HepG2 (cell line): Measurements from ENCODE around the gene KAT7.

ENCODE experiments used
- ZNF382 ChIP-seq: sonication (generic); formaldehyde crosslinking; IDR thresholded peaks from 2 replicates; pipeline ENCODE4 v1.5.0; 2020; ENCODE audit warnings: missing genetic modification reagents, mild to moderate bottlenecking, borderline replicate concordance
- TF ChIP-seq, protein P1 (sequence below): IDR thresholded peaks from 2 replicates; pipeline ENCODE4 v1.6.1; 2016; ENCODE audit warnings: control low read depth
- TF ChIP-seq, protein P2 (sequence below): sonication (generic); formaldehyde crosslinking; IDR thresholded peaks from 2 replicates; pipeline ENCODE4 v1.5.0; 2020; ENCODE audit warnings: mild to moderate bottlenecking, missing genetic modification reagents, moderate library complexity

DNA sequence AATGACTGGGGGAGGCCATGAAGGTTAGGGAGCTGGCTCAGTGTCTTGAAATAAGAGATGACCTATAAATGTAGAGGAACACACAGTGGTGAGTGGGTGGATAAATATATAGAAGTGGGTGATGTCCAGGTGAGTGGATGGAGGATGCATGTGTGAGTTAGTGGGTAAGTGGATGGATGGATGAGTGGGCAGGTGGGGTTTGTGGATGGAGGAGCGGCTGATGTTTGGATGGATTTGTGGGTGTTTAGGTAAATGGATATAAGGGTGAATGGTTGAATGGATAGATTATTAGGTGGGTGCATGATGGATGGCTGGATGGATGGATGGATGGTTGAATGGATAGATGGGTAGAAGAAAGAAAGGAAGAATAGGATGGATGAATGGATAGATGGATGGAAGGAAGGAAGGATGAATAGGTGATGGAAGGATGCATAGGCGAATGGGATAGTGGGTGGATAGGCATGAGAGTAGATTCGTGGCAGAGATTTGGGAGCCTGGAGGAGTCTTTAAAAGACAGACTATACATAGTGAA, 78.5 kb downstream of the KAT7 start:
- TF ChIP-seq, protein P1, sequence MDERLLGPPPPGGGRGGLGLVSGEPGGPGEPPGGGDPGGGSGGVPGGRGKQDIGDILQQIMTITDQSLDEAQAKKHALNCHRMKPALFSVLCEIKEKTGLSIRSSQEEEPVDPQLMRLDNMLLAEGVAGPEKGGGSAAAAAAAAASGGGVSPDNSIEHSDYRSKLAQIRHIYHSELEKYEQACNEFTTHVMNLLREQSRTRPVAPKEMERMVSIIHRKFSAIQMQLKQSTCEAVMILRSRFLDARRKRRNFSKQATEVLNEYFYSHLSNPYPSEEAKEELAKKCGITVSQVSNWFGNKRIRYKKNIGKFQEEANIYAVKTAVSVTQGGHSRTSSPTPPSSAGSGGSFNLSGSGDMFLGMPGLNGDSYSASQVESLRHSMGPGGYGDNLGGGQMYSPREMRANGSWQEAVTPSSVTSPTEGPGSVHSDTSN (CRISPR knock-in tag) = no peak
- no peak for TF ChIP-seq ZNF382
- TF ChIP-seq, protein P2, sequence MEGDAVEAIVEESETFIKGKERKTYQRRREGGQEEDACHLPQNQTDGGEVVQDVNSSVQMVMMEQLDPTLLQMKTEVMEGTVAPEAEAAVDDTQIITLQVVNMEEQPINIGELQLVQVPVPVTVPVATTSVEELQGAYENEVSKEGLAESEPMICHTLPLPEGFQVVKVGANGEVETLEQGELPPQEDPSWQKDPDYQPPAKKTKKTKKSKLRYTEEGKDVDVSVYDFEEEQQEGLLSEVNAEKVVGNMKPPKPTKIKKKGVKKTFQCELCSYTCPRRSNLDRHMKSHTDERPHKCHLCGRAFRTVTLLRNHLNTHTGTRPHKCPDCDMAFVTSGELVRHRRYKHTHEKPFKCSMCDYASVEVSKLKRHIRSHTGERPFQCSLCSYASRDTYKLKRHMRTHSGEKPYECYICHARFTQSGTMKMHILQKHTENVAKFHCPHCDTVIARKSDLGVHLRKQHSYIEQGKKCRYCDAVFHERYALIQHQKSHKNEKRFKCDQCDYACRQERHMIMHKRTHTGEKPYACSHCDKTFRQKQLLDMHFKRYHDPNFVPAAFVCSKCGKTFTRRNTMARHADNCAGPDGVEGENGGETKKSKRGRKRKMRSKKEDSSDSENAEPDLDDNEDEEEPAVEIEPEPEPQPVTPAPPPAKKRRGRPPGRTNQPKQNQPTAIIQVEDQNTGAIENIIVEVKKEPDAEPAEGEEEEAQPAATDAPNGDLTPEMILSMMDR (CRISPR knock-in tag) = no peak
